Activated naive CD8-positive, alpha-beta T cell treated with anti-CD3 and anti-CD28 coated beads, Interleukin-2, amount 10 ng/mL, durations not matched to agents 7 days and 5 days (primary cell): ENCODE data around the gene SERP1. TPM values are rescaled to one million over a fixed set of nuclear protein-coding genes. Genes with fewer than 3 reads are reported as not detected.

ENCODE experiments used
- ATAC-seq: fragments of 150-1000 bp; cut with Tn5 transposase; one replicate; pipeline ENCODE4 v1.10.0; 2021; ENCODE audit warnings: low read depth, moderate library complexity
- POLR2A ChIA-PET: fragments of 350-600 bp; sonication (Branson Sonifier 250); formaldehyde crosslinking; loops from one replicate; lab custom pipeline; 2021; ENCODE audit warnings: antibody characterized with exemption; lab: Charles Lee
- DNase-seq: peaks from one replicate; pipeline ENCODE4 v3.0.0; 2021
- H3K27ac Mint-ChIP-seq: one replicate; pipeline ENCODE4 v1.8.0; 2022; ENCODE audit warnings: mild to moderate bottlenecking, mixed read lengths
- H3K27me3 Mint-ChIP-seq: one replicate; pipeline ENCODE4 v1.8.0; 2022; ENCODE audit warnings: mild to moderate bottlenecking, moderate library complexity, mixed read lengths
- H3K36me3 Mint-ChIP-seq: one replicate; pipeline ENCODE4 v1.8.0; 2021; ENCODE audit warnings: mild to moderate bottlenecking, mixed read lengths
- H3K4me1 Mint-ChIP-seq: one replicate; pipeline ENCODE4 v1.8.0; 2021; ENCODE audit warnings: mixed read lengths
- H3K4me3 Mint-ChIP-seq: one replicate; pipeline ENCODE4 v1.8.0; 2022; ENCODE audit warnings: mild to moderate bottlenecking, moderate library complexity, mixed read lengths
- H3K9me3 Mint-ChIP-seq: one replicate; pipeline ENCODE4 v1.8.0; 2021; ENCODE audit warnings: mixed read lengths
- total RNA-seq, 2 experiments: library from RNA; stranded (reverse); gene quantifications; one replicate each; pipeline ENCODE4 v1.2.3, GENCODE V29; 2021

SERP1 gene
- total RNA-seq = 10 to 100 TPM; 89.4 to 89.8 TPM

- ATAC-seq (peak; percentile 92), DNase-seq (peak; percentile 98)
- no peaks in the 10 kb centered on the region for H3K9me3 Mint-ChIP-seq
- no peaks in the 10 kb centered on the region for H3K27me3 Mint-ChIP-seq
- peak within 1 kb of the TSS; percentile 100 for H3K4me3 Mint-ChIP-seq
- H3K36me3 Mint-ChIP-seq = peaks cover 27% of the 10 kb centered on the region
- peaks cover 46% of the 10 kb centered on the region for H3K4me1 Mint-ChIP-seq
- H3K27ac Mint-ChIP-seq = peak within 1 kb of the TSS; percentile 96
- POLR2A ChIA-PET = interaction anchor here (0.6 to 5.9 kb wide), 21 partner anchors 9 to 1647 kb away, joined by 3 to 85 read pairs (median 4); partner anchors contain the start of genes ERICH6, SELENOT, SIAH2 and TSC22D2
These were observed at the start of gene SERP1, which contains the start of gene EIF2A for GRCh38 chr3:150546226-150547044. TSS of gene SERP1 (minus strand) at chr3:150546496. CDS start at chr3:150546135, 361 bp downstream. TSS of gene EIF2A (plus strand) at chr3:150546787. CDS start at chr3:150546803, 16 bp downstream.

- peaks cover 14% of the 10 kb centered on the region for H3K36me3 Mint-ChIP-seq
- no peaks in the 10 kb centered on the region for H3K27me3 Mint-ChIP-seq
- POLR2A ChIA-PET = interaction anchor here (1.4 to 2.6 kb wide), 2 partner anchors 9 to 48 kb away, joined by 3 to 8 read pairs; partner anchors contain the start of genes EIF2A, SELENOT and SERP1
- DNase-seq (no peak), ATAC-seq (no peak)
- H3K9me3 Mint-ChIP-seq = no peaks in the 10 kb centered on the region
- peaks cover 5% of the 10 kb centered on the region for H3K4me1 Mint-ChIP-seq
- H3K4me3 Mint-ChIP-seq = no peak overlapping the region
- H3K27ac Mint-ChIP-seq = no peak overlapping the region
These were observed 47.9 kb upstream of the SERP1 start for GRCh38 chr3:150594150-150594549.

- Mint-ChIP-seq H3K9me3 (no peaks in the 10 kb centered on the region), H3K4me1 (peaks cover 9% of the 10 kb centered on the region), H3K27ac (peak overlapping the region; percentile 31), H3K36me3 (peaks cover 13% of the 10 kb centered on the region), H3K4me3 (no peak overlapping the region), H3K27me3 (no peaks in the 10 kb centered on the region)
- DNase-seq (no peak), ATAC-seq (no peak)
- POLR2A ChIA-PET = interaction anchor here (1.5 kb wide), 1 partner anchor 13 kb away, joined by 6 read pairs; the partner anchor contains the start of gene SELENOT
These were observed 43.5 kb upstream of the SERP1 start for GRCh38 chr3:150589759-150590158.

- POLR2A ChIA-PET = interaction anchor here (1.0 kb wide), 1 partner anchor 15 kb away, joined by 6 read pairs; the partner anchor contains the start of gene SELENOT
- DNase-seq = no peak
- ATAC-seq = no peak
- Mint-ChIP-seq H3K4me1 (peaks cover 9% of the 10 kb centered on the region), H3K36me3 (peaks cover 17% of the 10 kb centered on the region), H3K9me3 (no peaks in the 10 kb centered on the region), H3K27me3 (no peaks in the 10 kb centered on the region), H3K4me3 (no peak overlapping the region), H3K27ac (peak overlapping the region; percentile 30)
These were observed 41.9 kb upstream of the SERP1 start for GRCh38 chr3:150588027-150588830.

- POLR2A ChIA-PET = interaction anchor here (0.8 kb wide), 1 partner anchor 20 kb away, joined by 3 read pairs; the partner anchor contains the start of gene SELENOT
- H3K4me1 Mint-ChIP-seq = peaks cover 8% of the 10 kb centered on the region
These were observed 36.7 kb upstream of the SERP1 start for GRCh38 chr3:150583028-150583427.

GRCh38 chr3:150582620-150583019 is 36.3 kb upstream of the SERP1 start:
- Mint-ChIP-seq H3K4me1 (peaks cover 11% of the 10 kb centered on the region), H3K27me3 (no peaks in the 10 kb centered on the region), H3K27ac (no peak overlapping the region), H3K9me3 (no peaks in the 10 kb centered on the region), H3K4me3 (no peak overlapping the region), H3K36me3 (peaks cover 26% of the 10 kb centered on the region)
- POLR2A ChIA-PET = no interaction called here
- ATAC-seq (no peak), DNase-seq (no peak)

More at GRCh38 chr3:150583028-150583427, 36.7 kb upstream of the SERP1 start:
- peak overlapping the region; percentile 6 for H3K4me3 Mint-ChIP-seq
- DNase-seq = no peak
- no peaks in the 10 kb centered on the region for H3K9me3 Mint-ChIP-seq
- H3K36me3 Mint-ChIP-seq = peaks cover 26% of the 10 kb centered on the region
- ATAC-seq = no peak
- H3K27me3 Mint-ChIP-seq = no peaks in the 10 kb centered on the region
- peak overlapping the region; percentile 48 for H3K27ac Mint-ChIP-seq

- Mint-ChIP-seq H3K27me3 (no peaks in the 10 kb centered on the region), H3K4me3 (no peak overlapping the region), H3K9me3 (no peaks in the 10 kb centered on the region), H3K27ac (no peak overlapping the region), H3K4me1 (peaks cover 16% of the 10 kb centered on the region), H3K36me3 (peaks cover 36% of the 10 kb centered on the region)
- POLR2A ChIA-PET = no interaction called here
- DNase-seq = no peak
- no peak for ATAC-seq
These were observed 34.9 kb upstream of the SERP1 start for GRCh38 chr3:150581174-150581573.

- peaks cover 30% of the 10 kb centered on the region for H3K36me3 Mint-ChIP-seq
- POLR2A ChIA-PET = interaction anchor here (0.7 kb wide), 3 partner anchors 18 to 225 kb away, joined by 3 to 5 read pairs (median 3); partner anchors contain the start of gene SELENOT
These were observed 31.6 kb upstream of the SERP1 start for GRCh38 chr3:150577855-150578254.

GRCh38 chr3:150567328-150567727 is 21.0 kb upstream of the SERP1 start:
- ATAC-seq = no peak
- Mint-ChIP-seq H3K4me3 (no peak overlapping the region), H3K9me3 (no peaks in the 10 kb centered on the region), H3K36me3 (peaks cover 12% of the 10 kb centered on the region), H3K27me3 (no peaks in the 10 kb centered on the region), H3K4me1 (no peaks in the 10 kb centered on the region), H3K27ac (no peak overlapping the region)
- POLR2A ChIA-PET = no interaction called here
- DNase-seq = no peak

More at GRCh38 chr3:150577855-150578254, 31.6 kb upstream of the SERP1 start:
- peaks cover 14% of the 10 kb centered on the region for H3K4me1 Mint-ChIP-seq
- no peak overlapping the region for H3K4me3 Mint-ChIP-seq
- H3K9me3 Mint-ChIP-seq = no peaks in the 10 kb centered on the region
- DNase-seq = no peak
- H3K27me3 Mint-ChIP-seq = no peaks in the 10 kb centered on the region
- no peak for ATAC-seq
- no peak overlapping the region for H3K27ac Mint-ChIP-seq

- H3K4me3 Mint-ChIP-seq = no peak overlapping the region
- no peak for DNase-seq
- H3K36me3 Mint-ChIP-seq = peaks cover 18% of the 10 kb centered on the region
- H3K27ac Mint-ChIP-seq = no peak overlapping the region
- ATAC-seq = no peak
- H3K9me3 Mint-ChIP-seq = no peaks in the 10 kb centered on the region
- peaks cover 3% of the 10 kb centered on the region for H3K4me1 Mint-ChIP-seq
- POLR2A ChIA-PET = no interaction called here
- no peaks in the 10 kb centered on the region for H3K27me3 Mint-ChIP-seq
These were observed 17.9 kb upstream of the SERP1 start for GRCh38 chr3:150564243-150564642.

GRCh38 chr3:150557725-150558124 is 11.4 kb upstream of the SERP1 start:
- no peaks in the 10 kb centered on the region for H3K9me3 Mint-ChIP-seq
- H3K27ac Mint-ChIP-seq = no peak overlapping the region
- H3K4me1 Mint-ChIP-seq = peaks cover 12% of the 10 kb centered on the region
- ATAC-seq (no peak), DNase-seq (no peak)
- peaks cover 39% of the 10 kb centered on the region for H3K36me3 Mint-ChIP-seq
- H3K27me3 Mint-ChIP-seq = no peaks in the 10 kb centered on the region
- POLR2A ChIA-PET = no interaction called here
- H3K4me3 Mint-ChIP-seq = no peak overlapping the region

GRCh38 chr3:150556792-150557191 is 10.5 kb upstream of the SERP1 start:
- H3K9me3 Mint-ChIP-seq = no peaks in the 10 kb centered on the region
- H3K36me3 Mint-ChIP-seq = peaks cover 36% of the 10 kb centered on the region
- H3K4me1 Mint-ChIP-seq = peaks cover 12% of the 10 kb centered on the region
- no peaks in the 10 kb centered on the region for H3K27me3 Mint-ChIP-seq
- H3K4me3 Mint-ChIP-seq = no peak overlapping the region
- no peak overlapping the region for H3K27ac Mint-ChIP-seq
- DNase-seq (no peak), ATAC-seq (no peak)
- POLR2A ChIA-PET = interaction anchor here (1.5 kb wide), 1 partner anchor 11 kb away, joined by 5 read pairs; the partner anchor contains the start of genes EIF2A and SERP1
